Caco-2 (cell line): Measurements from ENCODE around the gene RAB3B. TPM values are rescaled to one million over a fixed set of nuclear protein-coding genes. Genes with fewer than 3 reads are reported as not detected.

Experiments
- BruUV-seq: library from RNA; stranded (reverse); fragments of 400-500 nt; replicated peaks from 2 replicates; lab custom pipeline; 2021; lab: Mats Ljungman, UMichigan
- CTCF ChIA-PET: fragments of 300-600 bp; sonication (Branson Sonifier 250); formaldehyde crosslinking; loops from one replicate; lab custom pipeline; 2022; ENCODE audit warnings: antibody characterized with exemption; lab: Charles Lee
- POLR2A ChIA-PET: fragments of 300-600 bp; sonication (Branson Sonifier 250); formaldehyde crosslinking; loops from one replicate; lab custom pipeline; 2022; ENCODE audit warnings: antibody characterized with exemption; lab: Charles Lee
- DNase-seq, 2 experiments: peaks; one replicate each; pipeline versions ENCODE4 v3.0.0 to v3.0.0-alpha.2; 2020 to 2022
- H3K27me3 ChIP-seq: replicated peaks from 2 replicates; pipeline ENCODE4 v1.6.0; 2011; ENCODE audit warnings: low read length; ENCODE audit not compliant: control insufficient read depth, insufficient read depth
- H3K36me3 ChIP-seq: 2 replicates; pipeline ENCODE4 v1.5.1; 2011; ENCODE audit warnings: low read length; ENCODE audit not compliant: control insufficient read depth, insufficient read depth
- H3K4me1 ChIP-seq: fragments of 250-450 bp; sonication (Bioruptor Pico); 2 replicates; pipeline ENCODE4 v1.5.1; 2020; ENCODE audit warnings: mild to moderate bottlenecking
- H3K4me3 ChIP-seq: 2 replicates; pipeline ENCODE4 v1.5.1; 2011; ENCODE audit warnings: low read depth, mild to moderate bottlenecking, control low read depth, low read length
- H3K9me3 ChIP-seq: fragments of 250-450 bp; sonication (Bioruptor Pico); 2 replicates; pipeline ENCODE4 v1.5.1; 2020; ENCODE audit warnings: mild to moderate bottlenecking, moderate library complexity
- H3K27ac Mint-ChIP-seq: one replicate; pipeline ENCODE4 v1.8.0; 2022; ENCODE audit warnings: mixed read lengths; ENCODE audit not compliant: unreplicated experiment
- H3K27me3 Mint-ChIP-seq: one replicate; pipeline ENCODE4 v1.8.0; 2022; ENCODE audit warnings: mixed read lengths; ENCODE audit not compliant: insufficient read depth, unreplicated experiment
- H3K36me3 Mint-ChIP-seq: one replicate; pipeline ENCODE4 v1.8.0; 2022; ENCODE audit warnings: mild to moderate bottlenecking, mixed read lengths; ENCODE audit not compliant: insufficient read depth, unreplicated experiment
- H3K4me1 Mint-ChIP-seq: one replicate; pipeline ENCODE4 v1.8.0; 2022; ENCODE audit warnings: low read depth, mixed read lengths; ENCODE audit not compliant: unreplicated experiment
- H3K4me3 Mint-ChIP-seq: one replicate; pipeline ENCODE4 v1.8.0; 2022; ENCODE audit warnings: mild to moderate bottlenecking, moderate library complexity, mixed read lengths; ENCODE audit not compliant: unreplicated experiment
- H3K9me3 Mint-ChIP-seq: one replicate; pipeline ENCODE4 v1.8.0; 2022; ENCODE audit warnings: mixed read lengths; ENCODE audit not compliant: unreplicated experiment
- CTCF ChIP-seq, 2 experiments: fragments of 200-600 bp in 1 of 2; IDR thresholded peaks; 1 replicate in 1 of 2; 2 replicates in 1 of 2; pipeline versions ENCODE4 v1.5.1 to v1.8.0; 2011 to 2022; ENCODE audit warnings: antibody characterized with exemption in 1 of 2, control low read depth in 1 of 2, inconsistent platforms in 1 of 2, low read depth in 1 of 2, low read length in 1 of 2, mild to moderate bottlenecking in 1 of 2, moderate library complexity in 1 of 2; ENCODE audit not compliant: insufficient read depth in 1 of 2, severe bottlenecking in 1 of 2, unreplicated experiment in 1 of 2
- intact Hi-C: fragments of 100-400 bp; cut with micrococcal nuclease; formaldehyde crosslinking; loops from one replicate; pipeline ENCODE4 v1.10.0; 2022; ENCODE audit not compliant: unreplicated experiment
- total RNA-seq: library from RNA; stranded (reverse); gene quantifications from 2 replicates; pipeline ENCODE4 v1.2.3, GENCODE V29; 2022

RAB3B gene
- total RNA-seq, 1 experiment from 2014 or later = 11.6 TPM

- ChIA-PET POLR2A (no interaction called here), CTCF (no interaction called here)
- Mint-ChIP-seq H3K4me3 (no peak overlapping the region), H3K27me3 (no peaks in the 10 kb centered on the region), H3K27ac (no peak overlapping the region), H3K9me3 (peaks cover 9% of the 10 kb centered on the region), H3K36me3 (peaks cover 12% of the 10 kb centered on the region), H3K4me1 (no peaks in the 10 kb centered on the region)
- no peaks in the 10 kb centered on the region for H3K4me1 ChIP-seq
- H3K36me3 ChIP-seq = no peaks in the 10 kb centered on the region
- H3K4me3 ChIP-seq = no peak overlapping the region
- no peak for TF ChIP-seq CTCF (IDR thresholded peaks at IDR 0.05; ENCODE audit: insufficient read depth in 1 of 2, low read depth in 1 of 2, low read length in 1 of 2, severe bottlenecking in 1 of 2, unreplicated experiment in 1 of 2)
- intact Hi-C loops = no loop called here
- BruUV-seq = no TSS peak
- no peak for DNase-seq
- H3K9me3 ChIP-seq = no peaks in the 10 kb centered on the region
- H3K27me3 ChIP-seq = no peaks in the 10 kb centered on the region
These were observed 54.0 kb downstream of the RAB3B start for GRCh38 chr1:51936531-51936930.

- Mint-ChIP-seq H3K36me3 (peaks cover 18% of the 10 kb centered on the region), H3K4me3 (no peak overlapping the region)
- no peak for TF ChIP-seq CTCF (IDR thresholded peaks at IDR 0.05; ENCODE audit: insufficient read depth in 1 of 2, low read depth in 1 of 2, low read length in 1 of 2, severe bottlenecking in 1 of 2, unreplicated experiment in 1 of 2)
These were observed 57.2 kb downstream of the RAB3B start for GRCh38 chr1:51933344-51933743.

GRCh38 chr1:51930329-51930728 lies 60.2 kb downstream of the RAB3B start:
- ChIA-PET POLR2A (no interaction called here), CTCF (no interaction called here)
- no peaks in the 10 kb centered on the region for H3K27me3 Mint-ChIP-seq
- no peaks in the 10 kb centered on the region for H3K4me1 ChIP-seq
- no peak overlapping the region for H3K27ac Mint-ChIP-seq
- no peaks in the 10 kb centered on the region for H3K4me1 Mint-ChIP-seq
- BruUV-seq = no TSS peak
- TF ChIP-seq CTCF (IDR thresholded peaks at IDR 0.05; ENCODE audit: insufficient read depth in 1 of 2, low read depth in 1 of 2, low read length in 1 of 2, severe bottlenecking in 1 of 2, unreplicated experiment in 1 of 2) = no peak
- peaks cover 14% of the 10 kb centered on the region for H3K36me3 Mint-ChIP-seq
- DNase-seq = no peak
- no peak overlapping the region for H3K4me3 ChIP-seq
- no peaks in the 10 kb centered on the region for H3K36me3 ChIP-seq
- intact Hi-C loops = no loop called here
- no peaks in the 10 kb centered on the region for H3K9me3 ChIP-seq
- no peaks in the 10 kb centered on the region for H3K9me3 Mint-ChIP-seq
- H3K4me3 Mint-ChIP-seq = no peak overlapping the region
- no peaks in the 10 kb centered on the region for H3K27me3 ChIP-seq

More at GRCh38 chr1:51933344-51933743, 57.2 kb downstream of the RAB3B start:
- DNase-seq = no peak
- BruUV-seq = no TSS peak
- POLR2A ChIA-PET = no interaction called here
- CTCF ChIA-PET = no interaction called here
- Mint-ChIP-seq H3K27ac (no peak overlapping the region), H3K9me3 (no peaks in the 10 kb centered on the region), H3K4me1 (no peaks in the 10 kb centered on the region), H3K27me3 (no peaks in the 10 kb centered on the region)
- H3K4me3 ChIP-seq = no peak overlapping the region
- H3K36me3 ChIP-seq = no peaks in the 10 kb centered on the region
- H3K9me3 ChIP-seq = no peaks in the 10 kb centered on the region
- no peaks in the 10 kb centered on the region for H3K4me1 ChIP-seq
- no peaks in the 10 kb centered on the region for H3K27me3 ChIP-seq
- intact Hi-C loops = no loop called here
